GM04504 (cell line): ENCODE measurements around the gene GOLT1B.

Source experiments
- DNase-seq: peaks from one replicate; pipeline ENCODE4 v3.0.0-alpha.2; 2012; ENCODE audit warnings: low read depth

GOLT1B gene

GRCh38 chr12:21523148-21523547, 21.6 kb downstream of the GOLT1B start:
- no peak for DNase-seq

- no peak for DNase-seq
These were observed 24.5 kb downstream of the GOLT1B start, which contains the start of gene SPX for GRCh38 chr12:21526053-21526452. SPX (plus strand) TSS chr12:21526296; CDS start chr12:21526473, 177 bp downstream.

DNA sequence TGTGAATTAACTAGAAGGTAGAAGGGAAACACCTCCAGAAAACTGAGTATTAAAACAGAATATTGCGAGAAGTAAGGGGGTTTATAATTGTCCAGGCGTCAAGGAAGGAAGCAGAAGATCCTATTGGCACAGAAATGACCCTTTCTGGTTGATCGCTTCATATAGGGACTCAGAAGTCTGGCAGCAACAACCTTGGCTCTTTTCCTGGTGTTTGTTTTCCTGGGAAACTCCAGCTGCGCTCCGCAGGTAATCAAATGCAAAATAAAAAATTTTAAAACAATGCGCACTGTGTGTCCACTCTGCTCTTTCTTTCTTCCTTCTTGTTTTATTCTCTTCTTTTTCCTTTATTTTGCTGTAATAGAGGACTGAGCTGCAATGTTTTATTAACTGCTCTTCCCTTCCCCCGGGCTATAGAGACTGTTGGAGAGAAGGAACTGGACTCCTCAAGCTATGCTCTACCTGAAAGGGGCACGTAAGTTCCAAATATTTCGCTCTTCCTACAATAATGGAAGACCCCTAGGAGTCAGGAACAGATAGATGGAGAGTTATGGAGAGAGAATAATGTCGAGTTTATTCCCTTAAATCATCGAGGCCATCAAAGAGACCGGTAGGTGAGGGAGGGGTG, 25.2 kb downstream of the GOLT1B start:
- DNase-seq = no peak

- peak; percentile 14 for DNase-seq
These were observed 26.0 kb downstream of the GOLT1B start for GRCh38 chr12:21527451-21528180.

- no peak for DNase-seq
These were observed 27.4 kb downstream of the GOLT1B start for GRCh38 chr12:21528953-21529352.

DNA sequence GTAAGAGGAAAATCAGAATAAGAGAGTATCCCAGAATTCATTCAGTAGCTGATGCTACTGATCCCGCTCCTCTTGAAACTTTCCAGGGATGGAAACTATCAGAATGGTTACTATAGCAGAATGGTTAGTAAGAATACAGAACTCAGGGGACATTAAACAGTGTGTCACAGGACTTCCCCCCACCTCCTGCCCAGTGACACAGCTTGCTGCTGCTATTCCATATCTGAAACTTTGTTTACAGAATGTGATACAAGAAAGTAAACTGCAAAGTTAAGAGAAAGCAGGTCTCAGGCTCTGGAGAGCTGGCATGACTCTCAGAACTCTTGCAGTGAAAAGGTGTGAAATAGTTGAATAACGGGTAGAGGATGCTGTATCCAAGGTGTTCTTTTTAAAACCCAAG, 27.9 kb downstream of the GOLT1B start:
- DNase-seq = no peak

GRCh38 chr12:21538061-21538653, 36.6 kb downstream of the GOLT1B start:
- no peak for DNase-seq

- DNase-seq = no peak
These were observed 38.2 kb downstream of the GOLT1B start for GRCh38 chr12:21539797-21540196.

DNA sequence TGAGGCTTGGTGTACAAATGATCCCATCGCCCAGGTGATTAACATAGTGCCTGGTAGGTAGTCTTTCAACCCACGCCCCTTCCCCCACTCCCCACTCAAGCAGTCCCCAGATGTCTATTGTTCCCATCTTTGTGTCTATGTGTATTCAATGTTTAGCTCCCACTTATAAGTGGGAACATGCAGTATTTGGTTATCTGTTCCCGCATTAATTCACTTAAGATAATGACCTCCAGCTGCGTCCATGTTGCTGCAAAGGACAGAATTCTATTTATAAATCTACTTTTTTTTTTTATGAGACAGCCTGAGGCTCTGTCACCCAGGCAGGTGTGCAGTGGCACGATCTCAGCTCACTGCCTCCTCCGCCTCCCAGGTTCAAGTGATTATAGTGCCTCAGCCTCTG, 40.2 kb downstream of the GOLT1B start:
- no peak for DNase-seq

DNA sequence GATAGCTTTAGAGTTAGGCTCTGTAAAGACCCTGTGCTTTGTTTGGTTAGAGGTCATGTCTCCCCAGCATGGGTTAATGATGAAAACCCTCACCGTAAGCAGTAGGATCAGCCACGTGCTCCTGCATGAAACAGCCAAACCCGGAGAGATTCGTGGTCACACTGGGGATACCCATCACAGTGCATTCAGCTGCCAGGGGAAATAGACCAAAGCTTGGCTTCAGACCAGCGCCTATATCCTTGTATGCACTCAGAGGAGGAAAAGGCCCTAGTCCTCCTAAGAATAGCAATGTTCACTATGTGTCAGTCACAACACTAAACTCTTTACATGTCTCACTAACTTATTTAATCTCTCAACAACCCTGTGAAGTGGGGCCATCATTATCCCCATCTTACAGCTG, 40.8 kb downstream of the GOLT1B start:
- DNase-seq = no peak

DNA sequence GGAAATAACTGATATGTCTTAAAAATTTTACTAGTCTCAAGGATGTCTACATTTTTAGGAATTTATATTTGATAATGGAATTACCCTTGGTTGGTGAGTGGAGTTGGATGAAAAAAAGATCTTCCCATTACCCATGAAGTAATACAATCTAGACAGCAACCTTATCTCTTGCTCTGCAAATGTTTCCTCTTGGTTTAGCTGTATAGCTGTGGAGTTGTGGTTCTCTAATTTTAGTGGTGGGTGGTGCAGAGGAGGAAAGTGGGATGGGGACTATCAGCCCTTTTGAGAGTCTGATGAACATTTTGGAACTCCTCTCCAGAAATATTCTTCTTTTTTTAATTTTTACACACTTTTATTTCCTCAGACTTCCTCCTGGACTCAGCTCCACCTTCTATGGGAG, 41.6 kb downstream of the GOLT1B start:
- DNase-seq = no peak

- DNase-seq = no peak
These were observed 44.0 kb downstream of the GOLT1B start for GRCh38 chr12:21545557-21545956.

- DNase-seq = no peak
These were observed 45.1 kb downstream of the GOLT1B start for GRCh38 chr12:21546716-21547115.

DNA sequence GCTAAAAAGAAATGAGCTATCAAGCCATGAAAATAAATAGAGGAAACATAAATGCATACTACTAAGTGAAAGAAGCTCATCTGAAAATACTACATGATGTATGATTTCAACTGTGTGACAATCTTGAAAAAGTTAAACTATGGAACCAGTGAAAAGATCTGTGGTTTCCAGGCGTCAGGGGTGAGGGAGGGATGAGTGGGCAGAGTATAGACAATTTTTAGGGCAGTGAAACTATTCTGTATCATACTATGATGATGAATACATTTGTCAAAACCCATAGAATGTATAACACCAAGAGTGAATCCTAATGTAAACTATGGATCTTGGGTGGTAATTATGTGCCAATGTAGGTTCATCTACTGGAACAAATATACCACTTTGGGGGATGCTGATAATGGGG, 45.8 kb downstream of the GOLT1B start:
- DNase-seq = no peak

- DNase-seq = no peak
These were observed 50.4 kb downstream of the GOLT1B start for GRCh38 chr12:21551841-21552465.

DNA sequence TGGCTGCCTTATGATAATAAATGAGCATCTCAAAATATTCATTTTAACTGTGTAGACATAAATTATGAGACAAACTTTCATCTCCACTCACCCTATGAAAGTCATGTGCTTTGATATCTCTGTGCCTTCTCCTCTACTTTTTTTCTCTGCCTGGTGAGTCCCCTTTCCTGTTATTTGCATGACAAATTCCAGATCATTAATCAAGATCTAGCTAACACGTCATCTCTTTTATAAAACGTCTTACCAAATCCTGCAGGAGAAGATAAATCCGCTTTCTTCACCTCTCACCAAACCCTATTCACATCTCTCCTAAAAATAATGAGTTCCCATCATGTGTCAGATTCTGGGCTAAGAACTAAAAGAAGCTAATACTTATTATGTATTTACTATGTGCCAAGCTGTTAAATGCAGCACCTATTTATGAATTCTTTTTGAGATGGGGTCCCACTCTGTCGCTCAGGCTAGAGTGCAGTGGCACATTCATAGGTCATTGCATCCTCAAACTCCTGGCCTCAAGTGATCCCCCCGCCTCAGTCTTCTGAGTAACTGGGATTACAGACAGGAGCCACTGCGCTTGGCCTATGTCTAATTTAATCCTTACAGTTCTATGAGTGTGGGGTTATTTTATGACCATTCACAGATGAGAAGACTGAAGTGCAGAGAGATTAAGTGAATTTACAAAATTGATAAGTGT, 51.2 kb downstream of the GOLT1B start:
- no peak for DNase-seq

DNA sequence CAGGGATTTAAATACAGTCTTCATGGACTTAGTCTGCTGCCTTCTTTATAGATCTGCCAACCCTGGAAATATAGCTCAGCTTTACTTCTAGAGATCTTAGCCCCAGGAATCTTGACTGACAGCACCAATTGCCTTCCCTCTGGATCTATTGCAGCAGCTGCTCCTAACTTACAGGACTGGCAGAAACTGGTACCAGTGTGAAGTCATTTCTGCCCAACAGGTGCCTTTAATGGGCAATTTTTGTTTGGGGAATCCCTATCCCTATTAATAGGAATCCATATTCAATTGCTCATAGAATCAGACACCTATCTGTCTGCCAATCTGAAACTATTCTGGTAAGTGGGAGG, 51.7 kb downstream of the GOLT1B start:
- DNase-seq = no peak

DNA sequence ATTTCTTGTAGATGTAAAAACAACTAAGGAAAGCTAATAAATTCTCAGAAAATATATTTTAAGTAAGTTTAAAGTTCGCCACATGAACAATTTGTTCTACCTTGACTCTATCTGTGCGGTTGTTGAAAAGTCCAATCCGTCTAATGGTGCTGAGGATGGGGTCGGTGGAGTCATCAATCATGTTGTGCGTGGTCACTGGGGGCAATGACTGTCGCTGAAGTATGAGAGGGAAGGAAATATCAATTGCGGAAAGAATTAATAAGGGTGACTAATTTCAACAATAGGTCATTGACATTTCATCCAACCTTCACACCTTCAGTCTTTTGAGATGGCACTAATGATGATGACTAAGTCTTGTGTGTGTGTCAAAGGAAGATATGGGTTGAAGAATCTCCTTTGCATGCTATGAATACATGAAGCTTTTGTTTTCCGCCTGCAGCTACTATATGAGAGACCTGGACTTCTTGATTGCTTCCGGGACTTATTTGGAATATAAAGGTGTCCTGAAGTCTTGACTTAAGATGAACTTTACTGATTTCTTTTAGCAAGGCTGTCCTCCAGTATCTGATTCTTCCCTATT, 56.6 kb downstream of the GOLT1B start:
- DNase-seq = no peak

GRCh38 chr12:21559855-21560569, 58.4 kb downstream of the GOLT1B start:
- no peak for DNase-seq

DNA sequence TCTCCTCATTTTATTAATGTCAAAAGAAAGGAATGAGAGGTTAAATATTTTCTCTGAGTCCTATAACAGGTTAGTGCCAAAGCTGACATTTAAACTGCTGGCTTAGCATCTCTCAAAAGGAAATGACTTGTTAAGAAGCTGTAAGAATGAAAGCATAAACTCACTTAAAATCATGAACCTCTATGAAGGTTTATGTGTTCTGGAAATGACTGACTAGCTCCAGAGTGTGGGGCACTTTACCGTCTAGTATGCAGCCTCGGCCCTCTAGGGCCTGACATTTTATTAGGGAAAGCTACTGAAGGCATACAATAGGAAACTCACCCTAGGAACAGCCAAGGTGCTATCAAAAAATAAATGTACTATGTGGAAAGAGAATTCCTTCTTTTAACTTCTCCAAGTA, 59.6 kb downstream of the GOLT1B start:
- DNase-seq = no peak

DNA sequence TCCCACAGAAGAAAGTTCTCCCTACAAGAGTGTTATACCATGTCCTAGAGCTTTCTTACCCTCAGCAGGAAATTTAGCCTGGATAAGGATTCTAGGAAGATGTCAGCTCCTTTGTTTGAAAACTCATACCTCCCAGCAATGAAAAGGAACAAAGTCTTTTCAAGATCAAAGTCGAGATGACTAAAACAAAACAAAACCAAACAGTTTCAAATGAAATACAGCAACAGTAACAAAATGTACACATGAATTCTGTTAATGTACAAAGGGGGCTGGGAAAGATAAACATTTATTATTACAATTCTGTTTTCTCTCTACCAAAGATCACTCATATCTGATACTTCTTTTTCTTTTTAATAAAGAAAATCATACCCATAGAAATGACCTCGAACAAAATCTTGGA, 61.3 kb downstream of the GOLT1B start:
- DNase-seq = no peak
